NCI-H2196 (cell line): Measurements from ENCODE around the gene TRA2B.

Experiments used
- DNase-seq: peaks from one replicate; lab custom pipeline; 2025; ENCODE audit not compliant: unreplicated experiment; lab: John Stamatoyannopoulos, UW

TRA2B gene

GRCh38 chr3:185954366-185954723 lies 16.5 kb upstream of the TRA2B start:
- DNase-seq: no peak

- DNase-seq: no peak
Measured at GRCh38 chr3:185950728-185951127, 12.9 kb upstream of the TRA2B start.

GRCh38 chr3:185949515-185949914 lies 11.7 kb upstream of the TRA2B start:
- no peak for DNase-seq

GRCh38 chr3:185948292-185948691 lies 10.5 kb upstream of the TRA2B start:
- no peak for DNase-seq

- DNase-seq: no peak
Measured at GRCh38 chr3:185943760-185944106, 5.9 kb upstream of the TRA2B start.

GRCh38 chr3:185942907-185943759 lies 5.3 kb upstream of the TRA2B start:
- peak; percentile 98 for DNase-seq

GRCh38 chr3:185942396-185942795 lies 4.6 kb upstream of the TRA2B start:
- DNase-seq: no peak

- peak; percentile 50 for DNase-seq
Measured at GRCh38 chr3:185940951-185941350, 3.1 kb upstream of the TRA2B start.

GRCh38 chr3:185939721-185940120 lies 1.9 kb upstream of the TRA2B start:
- no peak for DNase-seq

GRCh38 chr3:185936814-185937688 lies 763 bp downstream of the TRA2B start:
- peak; percentile 98 for DNase-seq

- DNase-seq: no peak
Measured at GRCh38 chr3:185936273-185936629, 1.6 kb downstream of the TRA2B start.

GRCh38 chr3:185935465-185936272 lies 2.1 kb downstream of the TRA2B start:
- no peak for DNase-seq

- no peak for DNase-seq
Measured at GRCh38 chr3:185934767-185935464, 2.9 kb downstream of the TRA2B start.

GRCh38 chr3:185934174-185934557 lies 3.6 kb downstream of the TRA2B start:
- DNase-seq: no peak

GRCh38 chr3:185933374-185934173 lies 4.2 kb downstream of the TRA2B start:
- DNase-seq: no peak

- DNase-seq: no peak
Measured at GRCh38 chr3:185931777-185932612, 5.8 kb downstream of the TRA2B start.

- DNase-seq: no peak
Measured at GRCh38 chr3:185930393-185931107, 7.3 kb downstream of the TRA2B start.
